K562 (cell line): ENCODE data around the gene SLAMF8.

Source experiments
- ARNT ChIP-seq, 2 experiments: fragments of 450-650 bp; IDR thresholded peaks; 2 replicates each; pipeline ENCODE4 v1.6.1; 2016; ENCODE audit warnings: mild to moderate bottlenecking in 1 of 2
- ATF4 ChIP-seq: fragments of 450-650 bp; formaldehyde crosslinking; IDR thresholded peaks from 2 replicates; pipeline ENCODE4 v1.4.0; 2022; ENCODE audit warnings: mild to moderate bottlenecking, moderate library complexity
- HMGXB4 ChIP-seq: sonication (generic); formaldehyde crosslinking; IDR thresholded peaks from 2 replicates; pipeline ENCODE4 v1.8.1; 2023; ENCODE audit warnings: mild to moderate bottlenecking, missing genetic modification reagents
- MTA2 ChIP-seq: fragments of 450-650 bp; IDR thresholded peaks from 2 replicates; pipeline ENCODE4 v1.6.1; 2016; ENCODE audit warnings: low read depth
- NKRF ChIP-seq: fragments of 450-650 bp; IDR thresholded peaks from 2 replicates; pipeline ENCODE4 v1.6.1; 2016; ENCODE audit warnings: borderline replicate concordance
- POLR2AphosphoS5 ChIP-seq: IDR thresholded peaks from 2 replicates; pipeline ENCODE4 v1.6.1; 2011; ENCODE audit warnings: mild to moderate bottlenecking, low read depth, low read length, moderate library complexity; ENCODE audit not compliant: control insufficient read depth, insufficient read depth
- RBM22 ChIP-seq: fragments of 200-400 bp; formaldehyde crosslinking; IDR thresholded peaks from 2 replicates; pipeline ENCODE4 v1.6.1; 2018; ENCODE audit warnings: low read length, low read depth; ENCODE audit not compliant: poor library complexity, severe bottlenecking
- STAT5A ChIP-seq: IDR thresholded peaks from 2 replicates; pipeline ENCODE4 v1.6.1; 2012; ENCODE audit warnings: low read length, inconsistent platforms, borderline replicate concordance
- TRIM24 ChIP-seq, 2 experiments: fragments of 450-650 bp; IDR thresholded peaks; 2 replicates each; pipeline ENCODE4 v1.6.1; 2016
- ZNF274 ChIP-seq: IDR thresholded peaks from 2 replicates; pipeline ENCODE4 v1.6.1; 2011; ENCODE audit warnings: low read depth, mild to moderate bottlenecking, low read length, moderate library complexity, borderline replicate concordance
- ZSCAN29 ChIP-seq: fragments of 450-650 bp; IDR thresholded peaks from 2 replicates; pipeline ENCODE4 v1.6.1; 2017

GRCh38 chr1:159779403-159779851 lies 47.2 kb upstream of the SLAMF8 start:
- TF ChIP-seq TRIM24 (IDR thresholded peaks at IDR 0.05), result no peak
- TF ChIP-seq HMGXB4 (CRISPR knock-in tag), result no peak
- no peak for TF ChIP-seq MTA2
- no peak for TF ChIP-seq RBM22
- TF ChIP-seq ATF4 (CRISPR knock-in tag), result no peak
- TF ChIP-seq ZSCAN29, result no peak
- TF ChIP-seq STAT5A, result no peak
- TF ChIP-seq ZNF274, result no peak
- no peak for TF ChIP-seq ARNT (IDR thresholded peaks at IDR 0.05)
- no peak for TF ChIP-seq NKRF
- TF ChIP-seq POLR2AphosphoS5, result no peak
